Activated CD4-positive, CD25-positive, alpha-beta regulatory T cell treated with anti-CD3 and anti-CD28 coated beads, Interleukin-2, amount 50 U/mL, for 72 hours (primary cell): Measurements from ENCODE around the gene CALML5.

Experiments
- DNase-seq: peaks from one replicate; pipeline ENCODE4 v3.0.0; 2021

Gene CALML5

GRCh38 chr10:5532618-5533097, 33.3 kb upstream of the CALML5 start:
- peak; percentile 18 for DNase-seq

GRCh38 chr10:5532307-5532605, 32.9 kb upstream of the CALML5 start:
- DNase-seq: peak; percentile 1

GRCh38 chr10:5531558-5532306, 32.4 kb upstream of the CALML5 start:
- DNase-seq: peak; percentile 8

- DNase-seq: peak; percentile 20
These were observed 31.6 kb upstream of the CALML5 start for GRCh38 chr10:5530846-5531557.

GRCh38 chr10:5530412-5530806, 31.0 kb upstream of the CALML5 start:
- DNase-seq: peak; percentile 23

GRCh38 chr10:5529702-5530411, 30.5 kb upstream of the CALML5 start:
- DNase-seq: peak; percentile 0

GRCh38 chr10:5528989-5529701, 29.8 kb upstream of the CALML5 start:
- peak; percentile 24 for DNase-seq

GRCh38 chr10:5527332-5528200, 28.2 kb upstream of the CALML5 start:
- DNase-seq: peak; percentile 26

- peak; percentile 2 for DNase-seq
These were observed 27.4 kb upstream of the CALML5 start for GRCh38 chr10:5526691-5527331.

GRCh38 chr10:5525561-5526341, 26.4 kb upstream of the CALML5 start:
- DNase-seq: no peak

GRCh38 chr10:5524641-5525560, 25.5 kb upstream of the CALML5 start, which contains the start of gene CALML3:
Gene CALML3 (plus strand): TSS chr10:5524961. CDS start chr10:5525086, 125 bp downstream.
- DNase-seq: no peak

- DNase-seq: no peak
These were observed 24.6 kb upstream of the CALML5 start for GRCh38 chr10:5523796-5524574.

GRCh38 chr10:5522913-5523560, 23.7 kb upstream of the CALML5 start:
- DNase-seq: peak; percentile 11

- DNase-seq: no peak
These were observed 19.7 kb upstream of the CALML5 start for GRCh38 chr10:5519054-5519453.

- peak; percentile 5 for DNase-seq
These were observed 18.8 kb upstream of the CALML5 start for GRCh38 chr10:5518143-5518542.

- DNase-seq: no peak
These were observed 18.2 kb upstream of the CALML5 start for GRCh38 chr10:5517546-5517945.

- DNase-seq: no peak
These were observed 16.8 kb upstream of the CALML5 start for GRCh38 chr10:5515948-5516761.
